Heart left ventricle (tissue), 13 donors: ENCODE data around the gene NT5DC4.

Experiments
- POLR2A ChIP-seq, 2 donors: fragments of 450-650 bp; IDR thresholded peaks; one replicate each; pipeline ENCODE4 v1.6.1; 2017; ENCODE audit warnings: antibody characterized with exemption in 2 of 2, mild to moderate bottlenecking in 2 of 2, moderate library complexity in 2 of 2
- TF ChIP-seq, protein P1 (sequence below), 12 donors: fragments of 200-600 bp; sonication (generic) in 4 of 12; IDR thresholded peaks; one replicate each; pipeline versions ENCODE4 v1.5.0 to v1.8.0; 2018 to 2022; ENCODE audit warnings: antibody characterized with exemption in 12 of 12, mild to moderate bottlenecking in 5 of 12
- donor health status: ischemic (EF 13 %, LVEDD 7.1; RV severe dilation, severe dysfunction).
- donor health status: DM: no; HTN: yes; CAD: no.
- donor health status: DM: no; HTN: no; CAD: no.
- donor health status: ischemic (EF 25% LVEDD 6.9; RV normal size, moderate dysfunction).
- donor health status: ischemic (EF 25% LVEDD 5.7; RV mildly dilated, moderate dysfunction).
- donor health status: ischemic (EF 35%, LVEDD 5.7; RV mildly dilated, moderate dysfunction).
- donor health status: nonischemic (EF 11% LVEDD 7.7; RV severe dilation, severe dysfunction).
- donor health status: DM: yes; HTN: yes; CAD: no.
- donor health status: PGD.
- donor health status: ischemic (EF 29% LVEDD 5.4; RV normal size, mild dysfunction).
- donor health status: nonischemic (EF 23%, LVEDD 6.1; RV moderate dilation, normal function).

DNA sequence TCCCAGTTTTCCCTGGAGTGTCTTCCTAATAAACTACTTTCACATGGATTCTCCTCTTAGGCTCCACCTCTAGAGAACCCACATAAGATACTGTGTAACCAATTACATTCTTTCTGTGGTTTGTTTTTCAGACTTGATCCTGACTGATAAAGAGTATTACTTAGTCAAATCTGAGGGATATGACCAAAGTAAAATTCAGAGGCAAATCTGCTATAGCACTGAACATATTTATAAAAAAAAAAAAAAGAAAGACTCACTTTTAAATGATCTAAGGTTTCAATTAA, 29.7 kb downstream of the NT5DC4 start:
- TF ChIP-seq, protein P1, sequence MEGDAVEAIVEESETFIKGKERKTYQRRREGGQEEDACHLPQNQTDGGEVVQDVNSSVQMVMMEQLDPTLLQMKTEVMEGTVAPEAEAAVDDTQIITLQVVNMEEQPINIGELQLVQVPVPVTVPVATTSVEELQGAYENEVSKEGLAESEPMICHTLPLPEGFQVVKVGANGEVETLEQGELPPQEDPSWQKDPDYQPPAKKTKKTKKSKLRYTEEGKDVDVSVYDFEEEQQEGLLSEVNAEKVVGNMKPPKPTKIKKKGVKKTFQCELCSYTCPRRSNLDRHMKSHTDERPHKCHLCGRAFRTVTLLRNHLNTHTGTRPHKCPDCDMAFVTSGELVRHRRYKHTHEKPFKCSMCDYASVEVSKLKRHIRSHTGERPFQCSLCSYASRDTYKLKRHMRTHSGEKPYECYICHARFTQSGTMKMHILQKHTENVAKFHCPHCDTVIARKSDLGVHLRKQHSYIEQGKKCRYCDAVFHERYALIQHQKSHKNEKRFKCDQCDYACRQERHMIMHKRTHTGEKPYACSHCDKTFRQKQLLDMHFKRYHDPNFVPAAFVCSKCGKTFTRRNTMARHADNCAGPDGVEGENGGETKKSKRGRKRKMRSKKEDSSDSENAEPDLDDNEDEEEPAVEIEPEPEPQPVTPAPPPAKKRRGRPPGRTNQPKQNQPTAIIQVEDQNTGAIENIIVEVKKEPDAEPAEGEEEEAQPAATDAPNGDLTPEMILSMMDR (IDR thresholded peaks at IDR 0.05): no peak
- TF ChIP-seq POLR2A (IDR thresholded peaks at IDR 0.05): no peak
